ENCODE data around the gene KRT40.

KRT40 gene

DNA sequence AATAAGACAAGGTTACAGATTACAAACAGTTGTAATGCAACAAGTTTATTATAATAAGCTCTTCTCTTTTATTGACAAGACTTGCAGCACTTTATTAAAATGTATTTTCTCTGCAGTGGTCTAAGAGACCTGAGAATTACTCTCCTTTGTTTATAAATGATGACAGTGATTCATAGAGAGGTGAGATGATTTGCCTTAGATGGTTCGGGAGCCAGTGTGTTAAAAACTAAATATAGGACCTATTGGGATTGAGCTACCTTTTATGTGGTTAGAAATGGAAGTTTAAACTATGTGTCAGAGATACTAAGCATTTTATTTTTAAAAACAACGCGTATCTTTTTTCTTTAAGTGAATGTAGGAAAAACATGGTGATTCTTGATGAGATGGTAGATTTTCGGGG lies 12.7 kb upstream of the KRT40 start:
- no peak for DNase-seq (ENCODE audit: low read depth in 2 of 2)

DNA sequence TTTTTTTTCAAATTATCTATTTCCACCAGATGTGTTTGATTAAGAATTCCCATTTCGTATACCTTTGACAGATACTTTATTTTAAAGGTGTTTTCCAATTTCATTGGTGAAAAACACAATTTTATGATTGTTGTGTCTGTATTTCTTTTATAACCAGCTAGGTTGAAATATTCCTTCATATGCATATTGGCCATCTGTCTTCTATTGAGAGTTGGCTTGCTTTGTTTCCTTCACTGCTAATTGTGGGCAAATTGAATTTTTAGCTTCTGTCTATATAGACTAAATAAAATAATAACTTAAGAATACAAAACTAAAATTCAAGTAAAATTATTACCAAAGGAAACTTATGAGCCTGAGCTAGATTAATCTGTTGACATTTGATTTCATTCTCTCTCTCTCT lies 11.0 kb upstream of the KRT40 start:
- DNase-seq (ENCODE audit: low read depth in 2 of 2), result no peak

DNA sequence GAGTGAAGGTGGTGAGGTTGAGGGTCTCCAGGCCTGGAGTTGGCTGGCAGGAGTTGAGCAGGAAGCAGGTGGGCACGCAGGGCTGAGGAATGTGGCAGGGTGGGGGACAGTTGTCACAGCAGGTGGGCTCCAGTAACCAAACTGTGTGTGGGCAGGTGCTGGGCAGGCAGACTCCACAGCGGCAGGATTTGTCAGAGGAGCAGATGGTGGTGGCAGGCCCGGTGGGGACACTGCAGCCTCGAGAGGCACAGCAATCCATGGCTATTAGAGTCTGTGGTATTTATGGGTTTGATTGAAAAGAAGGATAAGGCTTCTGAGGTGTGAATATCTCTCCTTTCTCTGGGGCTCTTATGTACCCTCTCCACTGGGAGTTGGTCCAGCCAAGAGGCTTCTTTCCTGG lies 9.7 kb upstream of the KRT40 start, which contains the start of gene KRTAP3-3:
TSS of gene KRTAP3-3 (minus strand) at position 326 of the 400 bp plus-strand sequence. CDS start at position 259, 67 bp downstream.
- no peak for DNase-seq (ENCODE audit: low read depth in 2 of 2)

GRCh38 chr17:40993084-40993483 lies 9.0 kb upstream of the KRT40 start:
- no peak for DNase-seq (ENCODE audit: low read depth in 2 of 2)

DNA sequence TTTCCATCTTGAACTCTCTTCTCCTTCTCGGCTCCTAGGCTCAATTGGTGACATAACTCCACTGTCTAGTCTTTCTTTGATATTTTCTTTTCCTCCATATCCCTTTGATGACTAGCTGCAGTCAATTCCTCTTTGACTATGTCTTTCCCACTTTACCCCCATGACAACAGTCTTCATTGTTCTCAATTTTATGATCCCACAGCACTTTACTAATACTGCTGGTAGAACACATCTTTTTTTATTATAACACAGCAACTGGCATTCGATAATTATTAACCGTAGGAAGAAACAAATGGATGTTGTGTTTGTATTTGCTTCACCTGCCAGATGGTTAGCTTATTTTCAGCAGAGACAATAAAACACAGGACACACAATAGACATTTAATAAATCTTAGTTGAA lies 8.5 kb upstream of the KRT40 start:
- no peak for DNase-seq (ENCODE audit: low read depth in 2 of 2)

DNA sequence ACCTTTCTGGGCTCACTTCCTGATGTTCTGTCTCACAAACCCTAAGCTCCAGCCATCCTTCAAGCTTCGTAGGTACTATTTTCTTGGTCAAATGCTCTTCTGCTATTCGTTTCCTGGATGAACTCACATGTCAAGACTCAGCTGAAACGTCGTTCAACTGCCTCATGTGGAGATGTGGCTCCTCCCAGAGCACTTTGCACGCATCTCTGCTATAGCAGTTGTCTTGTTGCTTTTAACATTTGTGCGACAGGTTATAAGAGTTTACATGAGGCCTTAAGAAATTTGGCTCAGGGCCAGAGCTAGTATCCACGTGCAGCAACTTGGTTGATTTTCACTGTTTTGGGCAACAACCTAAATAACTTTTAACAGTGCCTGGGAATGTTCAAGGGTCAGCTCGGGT lies 2.8 kb upstream of the KRT40 start:
- DNase-seq (ENCODE audit: low read depth in 2 of 2), result no peak

- DNase-seq (ENCODE audit: low read depth in 2 of 2), result no peak
Measured at GRCh38 chr17:40981115-40981514, 3.0 kb downstream of the KRT40 start.

- DNase-seq (ENCODE audit: low read depth in 2 of 2), result no peak
Measured at GRCh38 chr17:40980596-40980995, 3.5 kb downstream of the KRT40 start.

DNA sequence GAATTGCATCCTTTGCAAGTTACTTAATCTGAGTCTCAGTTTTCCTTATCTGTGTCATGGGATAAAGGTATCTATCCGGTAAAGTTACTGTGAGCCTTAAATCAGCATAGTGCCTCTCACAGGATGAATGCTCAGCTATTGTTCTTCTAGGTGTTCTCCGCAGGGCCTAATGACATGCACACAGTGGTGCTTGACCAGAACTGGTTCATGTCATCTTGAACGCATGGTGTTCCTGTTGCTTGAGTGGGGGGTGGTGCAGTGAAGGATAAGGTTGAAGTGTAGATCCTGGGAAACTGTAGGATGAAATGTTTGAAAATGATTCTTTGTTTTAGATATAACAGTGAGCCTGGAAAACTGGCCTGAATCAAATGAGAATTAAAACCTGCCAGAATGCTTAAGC lies 4.0 kb downstream of the KRT40 start:
- DNase-seq (ENCODE audit: low read depth in 2 of 2), result no peak

- DNase-seq (ENCODE audit: low read depth in 2 of 2), result no peak
Measured at GRCh38 chr17:40978575-40979151, 5.5 kb downstream of the KRT40 start.

DNA sequence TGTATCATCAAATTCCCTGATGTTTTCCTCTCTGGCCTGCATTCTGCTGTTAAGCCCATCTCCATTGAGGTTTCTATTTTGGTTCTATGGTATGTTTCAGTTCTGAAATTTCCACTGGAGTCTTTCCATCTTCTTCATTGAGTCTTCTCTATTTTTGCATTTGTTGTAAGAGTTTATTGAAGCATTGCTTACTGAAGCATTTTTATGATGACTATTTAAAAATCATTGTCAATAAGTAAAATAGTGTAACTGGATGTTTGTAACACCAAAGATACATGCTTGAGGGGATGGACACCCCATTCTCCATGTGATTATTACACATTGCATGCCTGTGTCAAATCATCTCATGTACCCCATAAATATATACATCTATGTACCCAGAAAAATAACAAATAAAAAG lies 8.6 kb downstream of the KRT40 start:
- no peak for DNase-seq (ENCODE audit: low read depth in 2 of 2)

GRCh38 chr17:40974366-40974765 lies 9.8 kb downstream of the KRT40 start:
- DNase-seq (ENCODE audit: low read depth in 2 of 2), result no peak

- DNase-seq (ENCODE audit: low read depth in 2 of 2), result no peak
Measured at GRCh38 chr17:40967582-40967981, 16.5 kb downstream of the KRT40 start.

- DNase-seq (ENCODE audit: low read depth in 2 of 2), result no peak
Measured at GRCh38 chr17:40966848-40967247, 17.3 kb downstream of the KRT40 start, which contains the start of gene KRT39. TSS of gene KRT39 (minus strand) at chr17:40966948. CDS start at chr17:40966856, 92 bp downstream.

DNA sequence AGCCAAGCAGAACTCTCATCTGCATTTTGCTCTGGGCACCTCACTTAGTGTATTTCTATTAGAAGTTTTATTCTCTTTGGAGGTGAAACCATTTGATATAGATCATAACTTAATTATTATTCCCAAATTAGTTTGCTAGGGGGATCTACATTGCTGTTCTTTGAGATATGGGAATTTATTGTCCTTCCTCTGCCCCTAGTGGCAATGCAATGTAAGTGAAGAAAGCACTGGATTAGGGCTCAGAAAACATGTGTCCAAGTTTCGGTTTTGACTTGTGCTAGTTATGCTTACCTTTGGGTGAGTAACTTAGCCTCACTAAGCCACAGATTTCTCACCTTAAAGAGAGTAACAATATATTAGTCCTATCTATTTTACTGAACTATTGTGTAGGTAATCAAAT lies 20.3 kb downstream of the KRT40 start:
- no peak for DNase-seq (ENCODE audit: low read depth in 2 of 2)

DNA sequence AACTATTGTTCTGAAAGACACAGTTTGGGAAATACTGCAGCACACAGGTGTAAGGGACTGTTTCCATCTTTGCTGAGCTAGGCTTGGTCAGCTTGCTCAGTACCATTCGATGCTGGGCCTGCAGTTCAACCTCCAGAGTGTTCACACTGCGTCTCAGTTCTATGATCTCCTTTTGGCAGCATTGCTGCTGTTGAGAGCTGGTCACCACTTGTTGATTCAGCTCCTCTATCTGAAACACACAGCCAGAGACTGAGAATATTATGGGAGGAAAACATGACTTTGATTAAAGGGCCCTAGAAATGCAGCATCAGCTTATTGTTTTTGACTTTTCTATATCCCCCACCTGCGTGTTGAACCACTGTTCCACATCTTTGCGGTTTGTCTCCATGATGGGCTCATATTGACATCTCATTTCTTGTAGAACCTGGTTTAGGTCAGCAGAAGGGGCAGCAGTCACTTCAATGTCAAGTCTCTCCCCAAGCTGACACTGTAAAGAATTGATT lies 22.0 kb downstream of the KRT40 start:
- no peak for DNase-seq (ENCODE audit: low read depth in 2 of 2)

GRCh38 chr17:40961591-40961990 lies 22.5 kb downstream of the KRT40 start:
- DNase-seq (ENCODE audit: low read depth in 2 of 2), result no peak

DNA sequence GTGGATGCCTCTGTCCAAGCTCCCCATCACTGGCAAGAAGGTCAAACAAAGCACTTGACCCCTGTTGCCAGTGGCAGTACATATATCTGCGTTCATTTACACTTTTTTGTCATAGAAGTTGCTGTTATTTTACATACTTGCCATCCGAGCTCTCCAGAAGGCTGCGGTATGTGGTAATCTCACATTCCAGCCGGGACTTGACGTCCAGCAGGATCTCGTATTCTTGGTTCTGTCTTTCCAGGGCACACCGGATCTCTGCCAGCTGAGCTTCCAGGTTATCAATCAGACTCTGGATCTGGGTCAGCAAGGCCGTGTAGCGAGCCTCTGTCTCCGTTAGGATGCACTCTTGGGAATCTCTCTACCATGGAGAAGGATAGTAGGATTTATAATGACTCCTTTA lies 24.0 kb downstream of the KRT40 start:
- DNase-seq (ENCODE audit: low read depth in 2 of 2), result no peak

- DNase-seq (ENCODE audit: low read depth in 2 of 2), result no peak
Measured at GRCh38 chr17:40958086-40958953, 25.8 kb downstream of the KRT40 start.

GRCh38 chr17:40956401-40957254 lies 27.5 kb downstream of the KRT40 start:
- DNase-seq (ENCODE audit: low read depth in 2 of 2), result no peak

GRCh38 chr17:40953881-40954280 lies 30.2 kb downstream of the KRT40 start:
- DNase-seq (ENCODE audit: low read depth in 2 of 2), result no peak

DNA sequence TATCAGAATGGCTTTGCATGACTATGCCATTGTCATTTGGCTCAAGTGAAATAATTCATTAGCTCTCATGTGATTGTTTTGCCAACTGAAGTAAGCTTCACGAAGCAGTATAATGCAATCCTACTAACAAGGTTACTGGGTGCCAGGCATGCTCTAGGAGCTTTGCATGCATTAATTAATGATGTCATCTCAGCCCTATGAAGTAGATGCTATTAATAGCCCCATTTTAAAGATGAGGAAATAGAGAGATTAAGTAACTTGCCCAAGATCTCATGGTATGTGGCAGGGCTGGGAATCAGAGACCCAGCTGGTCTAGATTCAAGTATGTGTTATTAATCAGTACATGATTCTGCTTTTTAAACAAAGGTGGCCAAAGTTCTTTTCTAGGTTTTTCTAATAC lies 31.5 kb downstream of the KRT40 start:
- no peak for DNase-seq (ENCODE audit: low read depth in 2 of 2)

Data from stimulated activated CD8-positive, alpha-beta memory T cell treated with anti-CD3 and anti-CD28 coated beads, Interleukin-7, amount 100 ng/mL, for 1 hour (primary cell).